Large intestine (tissue), 3 donors: ENCODE data around the gene UNC13D. TPM values are rescaled to one million over a fixed set of nuclear protein-coding genes. Genes with fewer than 3 reads are reported as not detected.

Experiments
- DNase-seq, 2 donors: peaks; one replicate each; pipeline versions ENCODE4 v3.0.0 to v3.0.0-alpha.2; 2013
- H3K27ac ChIP-seq: one replicate; pipeline ENCODE4 v1.5.1; 2013; ENCODE audit warnings: low read length
- H3K27me3 ChIP-seq: 2 replicates; pipeline ENCODE4 v1.6.1; 2013; ENCODE audit warnings: low read length; ENCODE audit not compliant: control insufficient read depth, insufficient read depth
- H3K36me3 ChIP-seq: 2 replicates; pipeline ENCODE4 v1.6.1; 2013; ENCODE audit warnings: low read length; ENCODE audit not compliant: control insufficient read depth, insufficient read depth
- H3K4me1 ChIP-seq: one replicate; pipeline ENCODE4 v1.6.1; 2013; ENCODE audit warnings: low read length; ENCODE audit not compliant: control insufficient read depth, insufficient read depth
- H3K4me3 ChIP-seq: one replicate; pipeline ENCODE4 v1.5.1; 2013; ENCODE audit warnings: low read length
- H3K9me3 ChIP-seq: one replicate; pipeline ENCODE4 v1.6.1; 2013; ENCODE audit warnings: mild to moderate bottlenecking, low read depth, low read length, moderate library complexity; ENCODE audit not compliant: control insufficient read depth
- WGBS: methylation state at CpG from one replicate; pipeline ENCODE4 v1.1.5; 2013; ENCODE audit warnings: low lambda C conversion rate; ENCODE audit not compliant: insufficient coverage; 5-methylcytosine and 5-hydroxymethylcytosine counted together
- polyA plus RNA-seq: library from polyadenylated mRNA; unstranded; fragments of 120-200 nt; gene quantifications from one replicate; pipeline ENCODE4 v1.2.1, GENCODE V29; 2013

The UNC13D gene
- polyA plus RNA-seq, 1 donor: 55.8 TPM

GRCh38 chr17:75840799-75841164, 3.4 kb downstream of the UNC13D start:
- no peak for DNase-seq
- H3K36me3 ChIP-seq: peaks cover 1% of the 10 kb centered on the region
- H3K4me1 ChIP-seq: peaks cover 21% of the 10 kb centered on the region
- H3K27me3 ChIP-seq: no peaks in the 10 kb centered on the region
- H3K9me3 ChIP-seq: no peaks in the 10 kb centered on the region
- WGBS: no CpG with 5 or more reads among the region's 7 CpGs
- H3K4me3 ChIP-seq: no peak overlapping the region
- H3K27ac ChIP-seq: no peak overlapping the region

- Histone ChIP-seq H3K27me3 (no peaks in the 10 kb centered on the region), H3K4me1 (peaks cover 15% of the 10 kb centered on the region), H3K9me3 (peaks cover 3% of the 10 kb centered on the region), H3K27ac (no peak overlapping the region), H3K4me3 (no peak overlapping the region), H3K36me3 (no peaks in the 10 kb centered on the region)
- DNase-seq: no peak
- 83% methylated on average over 2 of the region's 36 CpGs for WGBS
Measured at GRCh38 chr17:75839942-75840798, 4.0 kb downstream of the UNC13D start.

- H3K27me3 ChIP-seq: no peaks in the 10 kb centered on the region
- no CpG with 5 or more reads among the region's 15 CpGs for WGBS
- H3K9me3 ChIP-seq: peaks cover 6% of the 10 kb centered on the region
- no peak overlapping the region for H3K4me3 ChIP-seq
- no peaks in the 10 kb centered on the region for H3K4me1 ChIP-seq
- H3K36me3 ChIP-seq: peaks cover 8% of the 10 kb centered on the region
- DNase-seq: no peak
- no peak overlapping the region for H3K27ac ChIP-seq
Measured at GRCh38 chr17:75838410-75838809, 5.8 kb downstream of the UNC13D start.

GRCh38 chr17:75837899-75838298, 6.3 kb downstream of the UNC13D start:
- DNase-seq: no peak
- Histone ChIP-seq H3K9me3 (peaks cover 6% of the 10 kb centered on the region), H3K27ac (no peak overlapping the region), H3K27me3 (no peaks in the 10 kb centered on the region), H3K4me1 (no peaks in the 10 kb centered on the region), H3K36me3 (peaks cover 8% of the 10 kb centered on the region), H3K4me3 (no peak overlapping the region)
- WGBS: no CpG with 5 or more reads among the region's 7 CpGs

GRCh38 chr17:75836605-75837004, 7.6 kb downstream of the UNC13D start:
- no peak overlapping the region for H3K27ac ChIP-seq
- no CpG with 5 or more reads among the region's 9 CpGs for WGBS
- H3K9me3 ChIP-seq: peaks cover 6% of the 10 kb centered on the region
- H3K4me3 ChIP-seq: no peak overlapping the region
- H3K4me1 ChIP-seq: no peaks in the 10 kb centered on the region
- peaks cover 8% of the 10 kb centered on the region for H3K36me3 ChIP-seq
- H3K27me3 ChIP-seq: no peaks in the 10 kb centered on the region
- no peak for DNase-seq

- DNase-seq: no peak
- H3K9me3 ChIP-seq: peaks cover 6% of the 10 kb centered on the region
- no peaks in the 10 kb centered on the region for H3K4me1 ChIP-seq
- H3K4me3 ChIP-seq: no peak overlapping the region
- H3K27ac ChIP-seq: no peak overlapping the region
- H3K36me3 ChIP-seq: peaks cover 8% of the 10 kb centered on the region
- H3K27me3 ChIP-seq: no peaks in the 10 kb centered on the region
- no CpG with 5 or more reads among the region's 9 CpGs for WGBS
Measured at GRCh38 chr17:75835654-75835987, 8.6 kb downstream of the UNC13D start.

GRCh38 chr17:75834928-75835653, 9.1 kb downstream of the UNC13D start:
- peaks cover 6% of the 10 kb centered on the region for H3K9me3 ChIP-seq
- H3K4me3 ChIP-seq: no peak overlapping the region
- DNase-seq: no peak
- H3K36me3 ChIP-seq: peaks cover 8% of the 10 kb centered on the region
- no CpG with 5 or more reads among the region's 24 CpGs for WGBS
- no peaks in the 10 kb centered on the region for H3K27me3 ChIP-seq
- no peaks in the 10 kb centered on the region for H3K4me1 ChIP-seq
- no peak overlapping the region for H3K27ac ChIP-seq

- no peaks in the 10 kb centered on the region for H3K4me1 ChIP-seq
- no peak for DNase-seq
- H3K9me3 ChIP-seq: peaks cover 6% of the 10 kb centered on the region
- no peak overlapping the region for H3K27ac ChIP-seq
- WGBS: no CpG with 5 or more reads among the region's 25 CpGs
- no peaks in the 10 kb centered on the region for H3K27me3 ChIP-seq
- peaks cover 8% of the 10 kb centered on the region for H3K36me3 ChIP-seq
- no peak overlapping the region for H3K4me3 ChIP-seq
Measured at GRCh38 chr17:75834279-75834920, 9.8 kb downstream of the UNC13D start.

- Histone ChIP-seq H3K9me3 (peaks cover 6% of the 10 kb centered on the region), H3K4me1 (peaks cover 4% of the 10 kb centered on the region), H3K27ac (no peak overlapping the region), H3K4me3 (no peak overlapping the region), H3K36me3 (peaks cover 8% of the 10 kb centered on the region), H3K27me3 (no peaks in the 10 kb centered on the region)
- WGBS: no CpG with 5 or more reads among the region's 20 CpGs
- no peak for DNase-seq
Measured at GRCh38 chr17:75832652-75833400, 11.4 kb downstream of the UNC13D start.

GRCh38 chr17:75832164-75832651, 12.0 kb downstream of the UNC13D start:
- Histone ChIP-seq H3K9me3 (peaks cover 6% of the 10 kb centered on the region), H3K36me3 (peaks cover 8% of the 10 kb centered on the region), H3K4me1 (peaks cover 7% of the 10 kb centered on the region), H3K4me3 (no peak overlapping the region), H3K27me3 (no peaks in the 10 kb centered on the region), H3K27ac (no peak overlapping the region)
- 100% methylated on average over 1 of the region's 10 CpGs for WGBS
- DNase-seq: no peak
